ENCODE results near the gene DEDD. TPM values are rescaled to one million over a fixed set of nuclear protein-coding genes. Genes with fewer than 3 reads are reported as not detected.

Gene DEDD
- total RNA-seq, 4 donors from 2014 or later: 23.0 to 48.7 (median 31.4) TPM

DNA sequence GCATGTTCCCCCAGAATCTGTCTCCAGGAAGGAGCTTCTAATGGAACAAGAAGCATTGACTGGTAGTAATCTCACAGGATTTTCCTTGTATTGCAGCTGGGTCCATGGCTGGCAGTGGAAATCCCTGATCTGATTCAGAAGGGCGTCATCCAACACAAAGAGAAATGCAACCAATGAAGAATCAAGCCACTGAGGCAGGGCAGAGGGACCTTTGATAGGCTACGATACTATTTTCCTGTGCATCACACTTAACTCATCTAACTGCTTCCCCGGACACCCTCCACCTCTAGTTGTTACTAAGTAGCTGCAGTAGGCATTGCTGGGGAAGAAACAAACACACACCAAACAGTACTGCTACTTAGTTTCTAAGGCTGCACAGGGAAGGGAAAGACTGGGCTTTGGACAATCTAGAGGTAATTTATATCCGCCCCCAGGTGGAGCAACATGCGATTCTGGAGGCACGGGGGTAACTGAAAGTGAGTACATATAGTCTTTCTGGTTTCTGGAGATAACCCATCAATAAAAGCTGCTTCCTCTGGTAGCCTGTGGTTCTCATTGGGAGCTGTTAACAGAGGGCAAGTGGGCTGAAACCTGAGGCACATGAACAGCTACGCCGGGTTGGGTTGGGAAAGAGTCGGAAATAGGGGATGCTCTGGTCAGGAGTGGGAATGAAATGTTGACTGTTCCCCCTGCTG, 26.0 kb upstream of the DEDD start:
- no peaks in the 10 kb centered on the region for H3K9me3 ChIP-seq
- peaks cover 0 to 44% (median 11%) of the 10 kb centered on the region in 4 donors for H3K4me1 ChIP-seq
- H3K4me3 ChIP-seq: peak overlapping the region in 3 of 4 donors; percentile 66 to 96 (median 85)
- TF ChIP-seq, protein P1, sequence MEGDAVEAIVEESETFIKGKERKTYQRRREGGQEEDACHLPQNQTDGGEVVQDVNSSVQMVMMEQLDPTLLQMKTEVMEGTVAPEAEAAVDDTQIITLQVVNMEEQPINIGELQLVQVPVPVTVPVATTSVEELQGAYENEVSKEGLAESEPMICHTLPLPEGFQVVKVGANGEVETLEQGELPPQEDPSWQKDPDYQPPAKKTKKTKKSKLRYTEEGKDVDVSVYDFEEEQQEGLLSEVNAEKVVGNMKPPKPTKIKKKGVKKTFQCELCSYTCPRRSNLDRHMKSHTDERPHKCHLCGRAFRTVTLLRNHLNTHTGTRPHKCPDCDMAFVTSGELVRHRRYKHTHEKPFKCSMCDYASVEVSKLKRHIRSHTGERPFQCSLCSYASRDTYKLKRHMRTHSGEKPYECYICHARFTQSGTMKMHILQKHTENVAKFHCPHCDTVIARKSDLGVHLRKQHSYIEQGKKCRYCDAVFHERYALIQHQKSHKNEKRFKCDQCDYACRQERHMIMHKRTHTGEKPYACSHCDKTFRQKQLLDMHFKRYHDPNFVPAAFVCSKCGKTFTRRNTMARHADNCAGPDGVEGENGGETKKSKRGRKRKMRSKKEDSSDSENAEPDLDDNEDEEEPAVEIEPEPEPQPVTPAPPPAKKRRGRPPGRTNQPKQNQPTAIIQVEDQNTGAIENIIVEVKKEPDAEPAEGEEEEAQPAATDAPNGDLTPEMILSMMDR (IDR thresholded peaks at IDR 0.05): no peak
- TF ChIP-seq POLR2A (IDR thresholded peaks at IDR 0.05): no peak
- no peak for DNase-seq
- H3K27ac ChIP-seq: peak overlapping the region; percentile 77 to 89 (median 85)
- peaks cover 0 to 32% (median 0%) of the 10 kb centered on the region in 3 donors for H3K36me3 ChIP-seq
- no peaks in the 10 kb centered on the region for H3K27me3 ChIP-seq

DNA sequence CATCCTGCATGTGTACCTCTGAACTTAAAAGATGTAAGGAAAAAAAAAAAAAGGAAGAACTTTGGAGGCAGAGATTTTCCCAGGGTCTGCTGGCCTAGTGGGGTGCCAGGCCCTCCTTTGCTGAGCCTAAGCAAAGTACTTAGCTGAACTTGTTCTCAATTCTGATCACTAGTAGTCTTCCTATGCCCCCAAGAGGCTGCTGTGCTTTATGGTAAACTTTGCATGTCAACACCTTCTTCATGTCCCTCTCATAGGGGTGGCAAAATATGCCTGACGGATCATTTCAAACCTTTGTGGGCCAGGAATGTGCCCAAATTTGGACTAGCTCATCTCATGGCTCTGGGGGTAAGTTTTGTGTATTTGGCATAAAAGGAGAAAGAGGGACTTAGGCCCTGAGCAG, 25.4 kb upstream of the DEDD start:
- Histone ChIP-seq H3K27me3 (no peaks in the 10 kb centered on the region), H3K9me3 (no peaks in the 10 kb centered on the region), H3K27ac (no peak overlapping the region), H3K4me3 (no peak overlapping the region), H3K4me1 (peaks cover 0 to 44% (median 11%) of the 10 kb centered on the region in 4 donors), H3K36me3 (peaks cover 0 to 26% (median 0%) of the 10 kb centered on the region in 3 donors)
- TF ChIP-seq, protein P1 (IDR thresholded peaks at IDR 0.05): no peak
- TF ChIP-seq POLR2A (IDR thresholded peaks at IDR 0.05): no peak
- no peak for DNase-seq

- peak in 1 of 2 donors; percentile 38 for TF ChIP-seq POLR2A (IDR thresholded peaks at IDR 0.05)
- TF ChIP-seq, protein P1 (IDR thresholded peaks at IDR 0.05): no peak
- Histone ChIP-seq H3K27ac (peak within 1 kb of the TSS; percentile 81 to 95 (median 88)), H3K4me3 (peak within 1 kb of the TSS; percentile 43 to 84 (median 60))
Measured at GRCh38 chr1:161153682-161154337, 21.3 kb upstream of the DEDD start, which contains the start of gene UFC1. UFC1 (plus strand) TSS chr1:161153978; CDS start chr1:161153998, 20 bp downstream.

DNA sequence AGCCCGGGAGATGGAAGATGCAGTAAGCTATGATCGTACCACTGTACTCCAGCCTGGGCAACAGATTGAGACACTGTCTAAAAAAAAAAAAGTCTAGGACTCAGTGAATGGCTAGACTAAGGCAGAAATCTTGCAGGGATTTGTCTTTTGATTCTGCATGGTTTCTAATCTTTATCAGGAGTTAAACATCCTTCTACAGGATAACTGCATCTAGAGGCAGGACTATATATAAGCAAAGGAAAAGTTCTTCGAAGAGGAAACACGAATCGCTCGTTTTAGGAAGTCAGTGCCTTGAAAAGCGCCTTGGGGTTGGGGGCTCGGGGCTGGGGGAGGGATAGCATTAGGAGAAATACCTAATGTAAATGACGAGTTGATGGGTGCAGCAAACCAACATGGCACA, 20.7 kb upstream of the DEDD start:
- H3K9me3 ChIP-seq: no peaks in the 10 kb centered on the region
- TF ChIP-seq, protein P1 (IDR thresholded peaks at IDR 0.05): no peak
- no peak for TF ChIP-seq POLR2A (IDR thresholded peaks at IDR 0.05)

More at GRCh38 chr1:161153682-161154337, 21.3 kb upstream of the DEDD start, which contains the start of gene UFC1:
- DNase-seq: peak; percentile 79 to 89 (median 80)
- H3K9me3 ChIP-seq: no peaks in the 10 kb centered on the region
- H3K36me3 ChIP-seq: peaks cover 0 to 6% (median 0%) of the 10 kb centered on the region in 3 donors
- peaks cover 0 to 17% (median 5%) of the 10 kb centered on the region in 4 donors for H3K4me1 ChIP-seq
- no peaks in the 10 kb centered on the region for H3K27me3 ChIP-seq

GRCh38 chr1:161145832-161146231, 13.4 kb upstream of the DEDD start:
- H3K36me3 ChIP-seq: no peaks in the 10 kb centered on the region
- no peak overlapping the region for H3K4me3 ChIP-seq
- no peak for TF ChIP-seq POLR2A (IDR thresholded peaks at IDR 0.05)
- TF ChIP-seq, protein P1 (IDR thresholded peaks at IDR 0.05): no peak
- DNase-seq: no peak
- H3K4me1 ChIP-seq: no peaks in the 10 kb centered on the region
- no peaks in the 10 kb centered on the region for H3K9me3 ChIP-seq
- H3K27ac ChIP-seq: no peak overlapping the region
- no peaks in the 10 kb centered on the region for H3K27me3 ChIP-seq

More for the DNA sequence above, 20.7 kb upstream of the DEDD start:
- H3K4me3 ChIP-seq: peak overlapping the region; percentile 43 to 84 (median 60)
- no peaks in the 10 kb centered on the region for H3K27me3 ChIP-seq
- no peak for DNase-seq
- peak overlapping the region; percentile 81 to 95 (median 88) for H3K27ac ChIP-seq
- H3K4me1 ChIP-seq: peaks cover 0 to 11% (median 5%) of the 10 kb centered on the region in 4 donors
- H3K36me3 ChIP-seq: peaks cover 0 to 6% (median 0%) of the 10 kb centered on the region in 3 donors

Measured in Peyer's patch (tissue), 4 donors.